B cell (primary cell): ENCODE data around the gene KRTAP4-5. TPM values are rescaled to one million over a fixed set of nuclear protein-coding genes. Genes with fewer than 3 reads are reported as not detected.
"Not testable (repeated sequence)": the region's sequence is repeated elsewhere in the genome, so short reads cannot be mapped to it uniquely, and the experiment has no call there.

ENCODE experiments used
- ATAC-seq: fragments of 200-7000 bp; cut with Tn5 transposase; one replicate; pipeline ENCODE4 v1.10.0; 2021; ENCODE audit warnings: low read depth, mild to moderate bottlenecking, moderate number of reproducible peaks, moderate library complexity
- CTCF ChIA-PET: fragments of 350-600 bp; sonication (Branson Sonifier 250); formaldehyde crosslinking; loops from one replicate; lab custom pipeline; 2021; ENCODE audit warnings: antibody characterized with exemption, inconsistent platforms; lab: Charles Lee
- POLR2A ChIA-PET: fragments of 350-600 bp; sonication (Branson Sonifier 250); formaldehyde crosslinking; loops from one replicate; lab custom pipeline; 2021; ENCODE audit warnings: antibody characterized with exemption; lab: Charles Lee
- DNase-seq: peaks from one replicate; pipeline ENCODE4 v3.0.0; 2013
- H2AFZ ChIP-seq: 2 replicates; pipeline ENCODE4 v1.6.1; 2012; ENCODE audit warnings: mild to moderate bottlenecking, low read depth, low read length; ENCODE audit not compliant: insufficient read depth, poor library complexity, severe bottlenecking
- H3K27ac ChIP-seq, 2 donors: 1 replicate in 1 of 2; 2 replicates in 1 of 2; pipeline ENCODE4 v1.5.1; 2012 to 2013; ENCODE audit warnings: low read length in 2 of 2, mild to moderate bottlenecking in 2 of 2, moderate library complexity in 1 of 2
- H3K27me3 ChIP-seq, 4 experiments: fragments of 200-600 bp in 1 of 4; sonication (generic) in 1 of 4; replicated peaks in 1 of 4; 1 replicate in 2 of 4; 2 replicates in 2 of 4; pipeline versions ENCODE4 v1.6.1 to v1.7.0; 2013 to 2016; ENCODE audit warnings: low read length in 3 of 4, mild to moderate bottlenecking in 2 of 4, mixed read lengths in 1 of 4, moderate library complexity in 1 of 4; ENCODE audit not compliant: insufficient read depth in 4 of 4, control insufficient read depth in 3 of 4; ENCODE audit errors: control extremely low read depth in 1 of 4
- H3K36me3 ChIP-seq, 2 experiments: replicated peaks in 1 of 2; 1 replicate in 1 of 2; 2 replicates in 1 of 2; pipeline versions ENCODE4 v1.6.1 to v1.7.1; 2013; ENCODE audit warnings: low read length in 1 of 2; ENCODE audit not compliant: insufficient read depth in 2 of 2, control insufficient read depth in 1 of 2; ENCODE audit errors: control extremely low read depth in 1 of 2, extremely low read depth in 1 of 2
- H3K4me1 ChIP-seq, 2 donors: fragments of 200-600 bp in 1 of 2; sonication (generic) in 1 of 2; 1 replicate in 1 of 2; 2 replicates in 1 of 2; pipeline versions ENCODE4 v1.5.1 to v1.6.1; 2013 to 2017; ENCODE audit warnings: low read length in 2 of 2; ENCODE audit not compliant: control insufficient read depth in 2 of 2, insufficient read depth in 2 of 2
- H3K4me2 ChIP-seq: replicated peaks from 2 replicates; pipeline ENCODE3; 2012; ENCODE audit warnings: mild to moderate bottlenecking, low read depth, low read length; ENCODE audit not compliant: poor library complexity, severe bottlenecking
- H3K4me3 ChIP-seq, 5 experiments: fragments of 200-600 bp in 1 of 5; sonication (generic) in 1 of 5; 1 replicate in 3 of 5; 2 replicates in 2 of 5; pipeline versions ENCODE4 v1.5.1 to v1.7.0; 2011 to 2016; ENCODE audit warnings: low read length in 4 of 5, mild to moderate bottlenecking in 4 of 5, low read depth in 2 of 5, control low read depth in 1 of 5, moderate library complexity in 1 of 5; ENCODE audit not compliant: insufficient read depth in 1 of 5; ENCODE audit errors: control extremely low read depth in 1 of 5, extremely low read depth in 1 of 5
- H3K79me2 ChIP-seq: fragments of 200-600 bp; sonication (generic); one replicate; pipeline ENCODE4 v1.6.0; 2016; ENCODE audit warnings: low read length; ENCODE audit not compliant: control insufficient read depth, insufficient read depth
- H3K9ac ChIP-seq: fragments of 200-600 bp; sonication (generic); 2 replicates; pipeline ENCODE4 v1.6.1; 2017; ENCODE audit warnings: mild to moderate bottlenecking, low read length, moderate library complexity
- H3K9me3 ChIP-seq, 3 donors: one replicate each; pipeline versions ENCODE4 v1.6.1 to v1.7.1; 2013; ENCODE audit warnings: low read length in 2 of 3; ENCODE audit not compliant: control insufficient read depth in 2 of 3, insufficient read depth in 1 of 3; ENCODE audit errors: control extremely low read depth in 1 of 3
- H4K20me1 ChIP-seq: 2 replicates; pipeline ENCODE4 v1.6.0; 2012; ENCODE audit warnings: mild to moderate bottlenecking, low read length; ENCODE audit not compliant: insufficient read depth, control insufficient read depth, poor library complexity, severe bottlenecking
- H3K27ac Mint-ChIP-seq: one replicate; pipeline ENCODE4 v1.8.0; 2021; ENCODE audit warnings: mixed read lengths
- H3K27me3 Mint-ChIP-seq: one replicate; pipeline ENCODE4 v1.8.0; 2021; ENCODE audit warnings: mixed read lengths
- H3K4me1 Mint-ChIP-seq: one replicate; pipeline ENCODE4 v1.8.0; 2021; ENCODE audit warnings: mixed read lengths
- H3K4me3 Mint-ChIP-seq: one replicate; pipeline ENCODE4 v1.8.0; 2021; ENCODE audit warnings: mixed read lengths
- H3K9me3 Mint-ChIP-seq: one replicate; pipeline ENCODE4 v1.8.0; 2022; ENCODE audit warnings: mixed read lengths; ENCODE audit not compliant: insufficient read depth
- EZH2 ChIP-seq: IDR thresholded peaks from 2 replicates; pipeline ENCODE4 v1.6.1; 2012; ENCODE audit warnings: borderline replicate concordance, low read depth, mild to moderate bottlenecking, moderate library complexity, low read length; ENCODE audit not compliant: insufficient read depth, poor library complexity, severe bottlenecking
- WGBS: methylation state at CpG from one replicate; pipeline ENCODE4 v1.1.5; 2013; ENCODE audit warnings: missing lambda C conversion rate; ENCODE audit not compliant: insufficient coverage; 5-methylcytosine and 5-hydroxymethylcytosine counted together
- intact Hi-C: fragments of 100-400 bp; cut with micrococcal nuclease; formaldehyde crosslinking; loops from one replicate; pipeline ENCODE4 v1.10.0; 2022
- polyA plus RNA-seq: library from polyadenylated mRNA; depleted of rRNA; stranded (reverse); fragments of >200 nt; gene quantifications from 2 replicates; pipeline ENCODE4 v1.2.3, GENCODE V29; 2012
- small RNA-seq: library from RNA; depleted of rRNA; stranded (forward); fragments of <200 nt; gene quantifications from one replicate; pipeline ENCODE3, GENCODE V24; 2012; ENCODE audit warnings: low replicate concordance, low read depth; ENCODE audit not compliant: insufficient read length
- total RNA-seq, 2 donors: library from RNA; stranded (reverse); fragments of 120-200 nt in 1 of 2; gene quantifications; 1 replicate in 1 of 2; 2 replicates in 1 of 2; pipeline versions ENCODE4 v1.2.3 to v1.2.4, GENCODE V29; 2013 to 2022
- TF ChIP-seq, protein P1 (sequence below): fragments of 200-600 bp; IDR thresholded peaks from one replicate; pipeline ENCODE4 v1.8.0; 2022; ENCODE audit warnings: antibody characterized with exemption, mild to moderate bottlenecking

Gene KRTAP4-5
- total and polyA plus RNA-seq, 2 donors (not counting 1 experiment from before 2014, with no cell fraction given) = not detected

DNA sequence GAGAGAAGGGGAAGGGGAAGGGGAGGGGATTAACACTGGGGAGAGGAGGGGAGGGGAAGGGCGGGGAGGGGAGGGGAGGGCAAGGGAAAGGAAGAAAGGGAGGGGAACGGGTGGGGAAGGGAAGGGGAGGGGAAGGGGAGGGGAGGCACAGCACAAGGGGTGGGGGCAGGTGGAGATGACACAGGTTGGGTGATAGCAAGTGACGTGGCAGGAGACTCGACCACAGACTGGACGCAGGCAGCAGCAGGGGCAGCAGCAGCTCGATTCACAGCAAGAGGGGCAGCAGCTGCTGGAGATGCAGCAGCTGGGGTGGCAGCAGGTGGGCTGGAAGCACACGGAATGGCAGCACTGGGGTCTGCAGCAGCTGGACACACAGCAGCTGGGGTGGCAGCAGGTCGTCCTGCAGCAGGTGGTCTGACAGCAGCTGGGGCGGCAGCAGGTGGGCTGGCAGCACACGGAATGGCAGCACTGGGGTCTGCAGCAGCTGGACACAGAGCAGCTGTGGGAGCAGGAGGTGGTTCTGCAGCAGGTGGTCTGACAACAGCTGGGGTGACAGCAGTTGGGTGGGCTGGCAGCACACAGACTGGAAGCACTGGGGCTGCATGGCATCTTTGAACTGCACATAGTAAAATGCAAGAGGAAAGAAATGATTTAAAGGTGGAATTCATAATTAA is 47.9 kb downstream of the KRTAP4-5 start, which contains the start of gene KRTAP4-16:
Gene KRTAP4-16 (minus strand): TSS at position 624 of the 674 bp plus-strand sequence. CDS start 0 bp downstream, at position 624.
- ATAC-seq = no peak
- WGBS = 74% methylated on average over 9 of the region's 10 CpGs
- H3K27ac Mint-ChIP-seq = no peak within 1 kb of the TSS

DNA sequence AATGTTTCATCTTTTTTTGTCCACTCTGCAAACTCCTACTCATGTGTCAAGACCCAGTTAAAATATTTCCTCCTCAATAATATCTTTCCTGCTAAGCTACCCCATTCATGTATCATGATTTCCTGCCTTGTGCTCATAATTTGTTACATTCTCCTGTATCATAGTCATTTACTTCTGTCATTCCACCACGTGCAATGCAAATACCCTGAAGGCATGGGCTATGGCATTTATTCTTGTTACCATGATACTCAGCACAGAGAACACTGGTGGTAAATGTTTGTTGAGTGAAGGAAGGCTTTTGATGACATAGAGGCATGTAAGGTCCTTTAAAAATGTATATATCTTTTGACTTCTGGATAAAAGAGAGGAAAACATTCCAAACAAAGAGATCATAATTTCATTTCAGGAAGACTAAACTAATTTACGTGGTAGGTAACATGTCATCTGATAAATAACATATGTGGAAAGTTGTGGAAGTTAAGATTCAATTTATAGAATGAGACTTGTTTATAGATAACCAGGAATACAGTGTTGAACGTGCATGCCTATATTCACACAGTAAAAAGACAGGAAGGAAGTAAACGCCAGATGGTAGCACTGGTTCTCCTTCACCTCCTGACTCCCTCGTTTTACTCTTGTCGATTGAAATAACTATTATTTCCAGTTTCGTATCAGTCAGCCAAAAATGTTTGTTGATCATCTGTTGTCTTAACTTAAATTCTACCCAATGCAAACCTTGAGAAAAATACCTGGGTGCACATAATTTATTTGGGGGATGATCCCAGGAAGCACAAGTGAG is 49.7 kb downstream of the KRTAP4-5 start:
- H3K9ac ChIP-seq, H2AFZ ChIP-seq, H3K4me3 Mint-ChIP-seq, H3K79me2 ChIP-seq, H3K4me1 ChIP-seq, H3K36me3 ChIP-seq, H3K27ac ChIP-seq, H3K9me3 Mint-ChIP-seq, intact Hi-C loops, H3K27me3 ChIP-seq, H3K9me3 ChIP-seq, CTCF ChIA-PET, H4K20me1 ChIP-seq, H3K4me1 Mint-ChIP-seq, POLR2A ChIA-PET, ATAC-seq, H3K27ac Mint-ChIP-seq: not testable (repeated sequence)
- no CpG with 5 or more reads among the region's 7 CpGs for WGBS
- Histone ChIP-seq H3K4me3 (peak overlapping the region in 1 of 5 experiments; percentile 1), H3K4me2 (peak overlapping the region; percentile 4)
- DNase-seq = peak; percentile 29
- H3K27me3 Mint-ChIP-seq = peaks cover 31% of the 10 kb centered on the region

More for the DNA sequence above, 47.9 kb downstream of the KRTAP4-5 start, which contains the start of gene KRTAP4-16:
- H3K4me3 ChIP-seq = no peak within 1 kb of the TSS
- H3K27me3 ChIP-seq = peaks cover 0 to 5% (median 0%) of the 10 kb centered on the region in 4 experiments
- Mint-ChIP-seq H3K27me3 (peaks cover 32% of the 10 kb centered on the region), H3K9me3 (no peaks in the 10 kb centered on the region), H3K4me3 (no peak within 1 kb of the TSS), H3K4me1 (peaks cover 8% of the 10 kb centered on the region)
- ChIA-PET POLR2A (no interaction called here), CTCF (interaction anchor here (0.6 kb wide), 1 partner anchor 14 kb away, joined by 4 read pairs; no protein-coding TSS in a partner anchor)
- no peaks in the 10 kb centered on the region for H4K20me1 ChIP-seq
- H2AFZ ChIP-seq = no peak within 1 kb of the TSS
- H3K9ac ChIP-seq = no peak within 1 kb of the TSS
- no peak within 1 kb of the TSS for H3K4me2 ChIP-seq
- DNase-seq = no peak
- H3K27ac ChIP-seq = no peak within 1 kb of the TSS
- peaks cover 0 to 6% (median 0%) of the 10 kb centered on the region in 3 donors for H3K9me3 ChIP-seq
- H3K4me1 ChIP-seq = peaks cover 4 to 7% of the 10 kb centered on the region in 2 donors
- no peaks in the 10 kb centered on the region for H3K79me2 ChIP-seq
- H3K36me3 ChIP-seq = no peaks in the 10 kb centered on the region
- intact Hi-C loops = no loop called here
- TF ChIP-seq EZH2 = no peak
- TF ChIP-seq, protein P1, sequence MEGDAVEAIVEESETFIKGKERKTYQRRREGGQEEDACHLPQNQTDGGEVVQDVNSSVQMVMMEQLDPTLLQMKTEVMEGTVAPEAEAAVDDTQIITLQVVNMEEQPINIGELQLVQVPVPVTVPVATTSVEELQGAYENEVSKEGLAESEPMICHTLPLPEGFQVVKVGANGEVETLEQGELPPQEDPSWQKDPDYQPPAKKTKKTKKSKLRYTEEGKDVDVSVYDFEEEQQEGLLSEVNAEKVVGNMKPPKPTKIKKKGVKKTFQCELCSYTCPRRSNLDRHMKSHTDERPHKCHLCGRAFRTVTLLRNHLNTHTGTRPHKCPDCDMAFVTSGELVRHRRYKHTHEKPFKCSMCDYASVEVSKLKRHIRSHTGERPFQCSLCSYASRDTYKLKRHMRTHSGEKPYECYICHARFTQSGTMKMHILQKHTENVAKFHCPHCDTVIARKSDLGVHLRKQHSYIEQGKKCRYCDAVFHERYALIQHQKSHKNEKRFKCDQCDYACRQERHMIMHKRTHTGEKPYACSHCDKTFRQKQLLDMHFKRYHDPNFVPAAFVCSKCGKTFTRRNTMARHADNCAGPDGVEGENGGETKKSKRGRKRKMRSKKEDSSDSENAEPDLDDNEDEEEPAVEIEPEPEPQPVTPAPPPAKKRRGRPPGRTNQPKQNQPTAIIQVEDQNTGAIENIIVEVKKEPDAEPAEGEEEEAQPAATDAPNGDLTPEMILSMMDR = no peak

Small RNAs within 50 kb of the gene (small RNA-seq; reads per million reads assigned to genes)
- gene KRTAP4-17P = not detected

Other genes starting within 250 kb of the KRTAP4-5 start
Only the 30 nearest of the 40 such genes appear.
- not detected in 2 replicates for gene KRTAP3-2, start 149.9 kb downstream of the KRTAP4-5 start, total RNA-seq
- gene KRTAP3-2, start 149.9 kb downstream of the KRTAP4-5 start, polyA plus RNA-seq = not detected in 2 replicates
- gene KRTAP3-1, start 140.7 kb downstream of the KRTAP4-5 start, total RNA-seq = not detected in 2 replicates
- gene KRTAP3-1, start 140.7 kb downstream of the KRTAP4-5 start, polyA plus RNA-seq = not detected in 2 replicates
- gene KRTAP1-5, start 122.6 kb downstream of the KRTAP4-5 start, total RNA-seq = not detected in 2 replicates
- gene KRTAP1-5, start 122.6 kb downstream of the KRTAP4-5 start, polyA plus RNA-seq = not detected in 2 replicates
- not detected in 2 replicates for gene KRTAP1-4, start 119.6 kb downstream of the KRTAP4-5 start, total RNA-seq
- gene KRTAP1-4, start 119.6 kb downstream of the KRTAP4-5 start, polyA plus RNA-seq = not detected in 2 replicates
- not detected in 2 replicates for gene KRTAP1-3, start 115.0 kb downstream of the KRTAP4-5 start, total RNA-seq
- not detected in 2 replicates for gene KRTAP1-3, start 115.0 kb downstream of the KRTAP4-5 start, polyA plus RNA-seq
- not detected in 2 replicates for gene KRTAP1-1, start 108.4 kb downstream of the KRTAP4-5 start, total RNA-seq
- gene KRTAP1-1, start 108.4 kb downstream of the KRTAP4-5 start, polyA plus RNA-seq = not detected in 2 replicates
- gene KRTAP2-1, start 102.5 kb downstream of the KRTAP4-5 start, total RNA-seq = not detected in 2 replicates
- gene KRTAP2-1, start 102.5 kb downstream of the KRTAP4-5 start, polyA plus RNA-seq = not detected in 2 replicates
- gene KRTAP2-2, start 94.6 kb downstream of the KRTAP4-5 start, total RNA-seq = not detected in 2 replicates
- gene KRTAP2-2, start 94.6 kb downstream of the KRTAP4-5 start, polyA plus RNA-seq = not detected in 2 replicates
- gene KRTAP2-3, start 89.7 kb downstream of the KRTAP4-5 start, total RNA-seq = not detected in 2 replicates
- not detected in 2 replicates for gene KRTAP2-3, start 89.7 kb downstream of the KRTAP4-5 start, polyA plus RNA-seq
- not detected in 2 replicates for gene KRTAP2-4, start 83.9 kb downstream of the KRTAP4-5 start, total RNA-seq
- gene KRTAP2-4, start 83.9 kb downstream of the KRTAP4-5 start, polyA plus RNA-seq = not detected in 2 replicates
- gene KRTAP4-7, start 65.7 kb downstream of the KRTAP4-5 start, total RNA-seq = not detected in 2 replicates
- not detected in 2 replicates for gene KRTAP4-7, start 65.7 kb downstream of the KRTAP4-5 start, polyA plus RNA-seq
- gene KRTAP4-8, start 51.7 kb downstream of the KRTAP4-5 start, total RNA-seq = not detected in 2 replicates
- gene KRTAP4-8, start 51.7 kb downstream of the KRTAP4-5 start, polyA plus RNA-seq = not detected in 2 replicates
- not detected in 2 replicates for gene KRTAP4-16, start 47.6 kb downstream of the KRTAP4-5 start, total RNA-seq
- gene KRTAP4-16, start 47.6 kb downstream of the KRTAP4-5 start, polyA plus RNA-seq = not detected in 2 replicates
- not detected in 2 replicates for gene KRTAP4-9, start 44.4 kb downstream of the KRTAP4-5 start, total RNA-seq
- not detected in 2 replicates for gene KRTAP4-9, start 44.4 kb downstream of the KRTAP4-5 start, polyA plus RNA-seq
- not detected in 2 replicates for gene KRTAP4-11, start 31.5 kb downstream of the KRTAP4-5 start, total RNA-seq
- not detected in 2 replicates for gene KRTAP4-11, start 31.5 kb downstream of the KRTAP4-5 start, polyA plus RNA-seq
- gene KRTAP4-12, start 25.6 kb downstream of the KRTAP4-5 start, total RNA-seq = not detected in 2 replicates
- 0.12 TPM in 1 of 2 replicates, not detected in the other for gene KRTAP4-12, start 25.6 kb downstream of the KRTAP4-5 start, polyA plus RNA-seq
- not detected in 2 replicates for gene KRTAP4-6, start 9.3 kb downstream of the KRTAP4-5 start, total RNA-seq
- not detected in 2 replicates for gene KRTAP4-6, start 9.3 kb downstream of the KRTAP4-5 start, polyA plus RNA-seq
- gene KRTAP4-4, start 10.9 kb upstream of the KRTAP4-5 start, total RNA-seq = not detected in 2 replicates
- not detected in 2 replicates for gene KRTAP4-4, start 10.9 kb upstream of the KRTAP4-5 start, polyA plus RNA-seq
- gene KRTAP4-3, start 18.4 kb upstream of the KRTAP4-5 start, total RNA-seq = not detected in 2 replicates
- not detected in 2 replicates for gene KRTAP4-3, start 18.4 kb upstream of the KRTAP4-5 start, polyA plus RNA-seq
- gene KRTAP4-2, start 28.4 kb upstream of the KRTAP4-5 start, total RNA-seq = not detected in 2 replicates
- not detected in 2 replicates for gene KRTAP4-2, start 28.4 kb upstream of the KRTAP4-5 start, polyA plus RNA-seq
- not detected in 2 replicates for gene KRTAP4-1, start 35.1 kb upstream of the KRTAP4-5 start, total RNA-seq
- gene KRTAP4-1, start 35.1 kb upstream of the KRTAP4-5 start, polyA plus RNA-seq = not detected in 2 replicates
- not detected in 2 replicates for gene KRTAP9-1, start 40.1 kb upstream of the KRTAP4-5 start, total RNA-seq
- gene KRTAP9-1, start 40.1 kb upstream of the KRTAP4-5 start, polyA plus RNA-seq = not detected in 2 replicates
- not detected in 2 replicates for gene KRTAP9-2, start 76.8 kb upstream of the KRTAP4-5 start, total RNA-seq
- gene KRTAP9-2, start 76.8 kb upstream of the KRTAP4-5 start, polyA plus RNA-seq = not detected in 2 replicates
- not detected in 2 replicates for gene KRTAP9-3, start 82.6 kb upstream of the KRTAP4-5 start, total RNA-seq
- gene KRTAP9-3, start 82.6 kb upstream of the KRTAP4-5 start, polyA plus RNA-seq = not detected in 2 replicates
- not detected in 2 replicates for gene KRTAP9-8, start 88.2 kb upstream of the KRTAP4-5 start, total RNA-seq
- not detected in 2 replicates for gene KRTAP9-8, start 88.2 kb upstream of the KRTAP4-5 start, polyA plus RNA-seq
- gene KRTAP9-4, start 99.9 kb upstream of the KRTAP4-5 start, total RNA-seq = not detected in 2 replicates
- gene KRTAP9-4, start 99.9 kb upstream of the KRTAP4-5 start, polyA plus RNA-seq = not detected in 2 replicates
- not detected in 2 replicates for gene KRTAP9-9, start 105.6 kb upstream of the KRTAP4-5 start, total RNA-seq
- gene KRTAP9-9, start 105.6 kb upstream of the KRTAP4-5 start, polyA plus RNA-seq = not detected in 2 replicates
- gene KRTAP9-6, start 115.6 kb upstream of the KRTAP4-5 start, total RNA-seq = not detected in 2 replicates
- gene KRTAP9-6, start 115.6 kb upstream of the KRTAP4-5 start, polyA plus RNA-seq = not detected in 2 replicates
- not detected in 2 replicates for gene KRTAP9-7, start 125.9 kb upstream of the KRTAP4-5 start, total RNA-seq
- not detected in 2 replicates for gene KRTAP9-7, start 125.9 kb upstream of the KRTAP4-5 start, polyA plus RNA-seq
- not detected in 2 replicates for gene KRTAP29-1, start 153.0 kb upstream of the KRTAP4-5 start, total RNA-seq
- 0.43 TPM in 1 of 2 replicates, not detected in the other for gene KRTAP29-1, start 153.0 kb upstream of the KRTAP4-5 start, polyA plus RNA-seq